Stimulated activated CD4-positive, alpha-beta T cell treated with anti-CD3 and anti-CD28 coated beads, Interleukin-15, amount 100 ng/mL, for 1 hour (primary cell): ENCODE measurements around the gene GPT2.
A peak's percentile ranks its signal among the peaks of the same experiment; 100 is the strongest.
"Not testable (repeated sequence)": the region's sequence is repeated elsewhere in the genome, so short reads cannot be mapped to it uniquely, and the experiment has no call there.

Source experiments
- DNase-seq, 2 donors: peaks; one replicate each; pipeline ENCODE4 v3.0.0-alpha.2; 2020; ENCODE audit warnings: low read depth in 1 of 2, low spot score in 1 of 2

Gene GPT2

GRCh38 chr16:46920402-46921068 is 36.4 kb downstream of the GPT2 start:
- no peak for DNase-seq

DNA sequence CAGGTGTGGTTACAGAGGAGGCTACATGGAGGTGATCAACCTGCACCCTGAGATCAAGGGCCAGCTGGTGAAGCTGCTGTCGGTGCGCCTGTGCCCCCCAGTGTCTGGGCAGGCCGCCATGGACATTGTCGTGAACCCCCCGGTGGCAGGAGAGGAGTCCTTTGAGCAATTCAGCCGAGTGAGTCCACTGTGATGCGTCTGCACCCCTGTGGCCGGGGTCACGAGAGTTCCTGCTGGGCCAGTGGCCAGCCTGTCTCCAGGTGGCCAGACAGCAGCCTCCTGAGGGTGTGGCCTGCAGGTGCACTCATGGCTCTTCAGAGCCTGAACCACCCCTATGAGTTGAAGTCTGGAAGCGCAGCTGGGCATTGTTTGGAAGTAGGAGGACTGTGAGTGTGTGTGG is 38.1 kb downstream of the GPT2 start:
- no peak for DNase-seq

GRCh38 chr16:46923513-46924295 is 39.5 kb downstream of the GPT2 start:
- DNase-seq = no peak

DNA sequence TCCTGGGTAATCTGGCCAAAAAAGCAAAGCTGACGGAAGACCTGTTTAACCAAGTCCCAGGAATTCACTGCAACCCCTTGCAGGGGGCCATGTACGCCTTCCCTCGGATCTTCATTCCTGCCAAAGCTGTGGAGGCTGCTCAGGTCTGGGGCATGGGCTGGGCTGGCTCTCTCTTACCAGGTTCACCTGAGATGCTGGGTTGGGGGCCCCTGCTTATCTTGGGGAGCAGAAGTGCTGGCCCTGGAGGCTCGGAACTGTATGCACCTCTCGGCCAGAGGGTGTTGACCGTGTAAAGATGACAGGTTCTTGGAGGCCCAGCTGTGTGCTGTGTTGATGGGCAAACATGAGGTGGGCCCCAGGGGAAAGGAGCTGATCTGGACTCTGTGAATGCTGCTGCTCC is 40.2 kb downstream of the GPT2 start:
- DNase-seq = no peak

DNA sequence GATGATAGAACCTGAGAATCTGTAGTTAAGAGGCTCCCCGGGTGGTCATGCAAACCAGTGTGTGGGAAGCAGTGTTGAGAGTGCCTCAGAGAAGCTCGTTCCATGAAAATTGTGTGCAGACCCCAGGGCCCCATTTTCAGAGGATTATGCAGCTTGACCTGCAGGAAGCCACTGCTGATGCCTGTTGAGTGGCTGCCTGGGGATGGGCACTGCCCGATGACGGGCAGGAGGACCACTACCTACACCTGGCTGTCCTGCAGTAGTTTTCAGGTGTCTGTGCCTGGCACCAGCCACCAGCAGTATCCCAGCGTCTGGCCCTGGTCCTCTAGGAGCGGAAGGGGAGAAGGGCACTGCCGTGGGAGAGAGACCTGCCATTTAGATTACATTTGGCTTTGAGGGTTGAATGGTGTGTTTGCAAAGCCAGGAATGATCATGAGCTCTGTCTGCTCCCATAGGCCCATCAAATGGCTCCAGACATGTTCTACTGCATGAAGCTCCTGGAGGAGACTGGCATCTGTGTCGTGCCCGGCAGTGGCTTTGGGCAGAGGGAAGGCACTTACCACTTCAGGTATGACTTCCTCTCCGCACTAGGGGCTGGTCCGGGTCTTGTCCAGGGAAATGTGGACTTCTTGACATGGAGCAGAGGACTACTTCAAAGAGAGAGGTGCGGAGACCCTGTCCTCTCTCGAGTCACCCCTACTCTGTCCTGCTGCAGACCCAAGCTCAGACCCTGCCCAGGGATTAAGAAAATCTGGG is 42.5 kb downstream of the GPT2 start:
- DNase-seq = no peak

- DNase-seq = no peak
Observed at GRCh38 chr16:46927273-46927672, 43.1 kb downstream of the GPT2 start.

DNA sequence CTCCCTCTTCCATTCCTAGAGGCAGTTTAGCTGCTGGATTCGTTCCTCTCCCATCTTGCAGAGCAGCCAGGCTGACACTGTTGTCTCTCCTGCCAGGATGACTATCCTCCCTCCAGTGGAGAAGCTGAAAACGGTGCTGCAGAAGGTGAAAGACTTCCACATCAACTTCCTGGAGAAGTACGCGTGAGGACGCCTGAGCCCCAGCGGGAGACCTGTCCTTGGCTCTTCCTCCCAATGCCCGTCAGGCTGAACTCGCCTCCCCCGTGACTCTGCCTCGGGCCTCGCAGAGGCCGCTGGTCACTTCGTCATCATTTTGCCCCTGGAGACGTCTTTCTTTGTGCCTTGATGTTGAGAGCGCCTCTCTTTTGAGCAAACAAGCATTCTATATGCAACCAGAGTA is 44.6 kb downstream of the GPT2 start:
- DNase-seq = no peak

DNA sequence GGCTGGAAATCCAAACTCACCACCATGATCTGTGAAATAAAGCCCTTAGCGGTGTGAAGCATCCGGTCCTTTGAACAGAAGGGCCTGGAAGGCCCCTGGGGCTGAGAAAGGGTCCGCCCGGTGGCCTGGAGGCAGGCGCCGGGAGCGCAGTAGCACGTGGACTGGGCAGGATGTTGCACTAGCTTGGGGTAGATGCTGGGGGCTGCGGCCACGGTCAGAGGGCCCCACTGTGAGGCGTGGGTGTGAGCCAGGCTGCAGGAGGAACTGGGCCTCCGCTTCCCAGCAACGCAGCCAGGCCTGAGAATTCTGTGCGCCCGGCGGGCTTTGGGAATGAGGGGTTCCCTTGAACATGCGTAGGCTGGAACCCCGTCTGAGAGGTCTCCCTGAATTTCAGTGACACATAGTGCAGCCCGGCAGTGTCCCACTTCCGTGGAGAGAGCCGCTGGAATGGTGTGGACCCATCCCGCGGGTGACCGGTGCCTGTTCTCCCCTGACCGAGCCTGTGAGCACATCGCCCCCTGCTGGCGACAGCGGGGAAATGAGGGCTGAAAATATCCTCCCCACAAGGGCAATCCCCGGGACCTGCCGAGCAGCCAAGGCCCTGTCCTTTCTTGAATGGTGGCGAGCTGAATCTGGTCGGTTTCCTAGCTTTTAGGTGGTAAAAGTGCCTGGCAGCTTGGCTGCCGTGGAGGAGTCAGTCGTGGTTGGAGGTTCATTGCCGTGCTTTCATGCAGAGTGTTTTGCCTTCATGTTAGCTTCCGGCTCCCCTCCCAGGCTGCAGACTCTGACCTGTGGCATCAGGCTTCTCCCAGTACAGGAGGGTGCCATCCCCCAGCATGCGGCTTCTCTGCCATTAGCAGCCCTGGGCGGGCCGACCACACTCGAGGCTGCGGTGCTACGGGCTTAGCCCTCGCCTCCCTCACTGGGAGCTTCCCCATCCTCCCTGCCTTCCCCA is 45.5 kb downstream of the GPT2 start:
- DNase-seq = peak; percentile 32 to 58

DNA sequence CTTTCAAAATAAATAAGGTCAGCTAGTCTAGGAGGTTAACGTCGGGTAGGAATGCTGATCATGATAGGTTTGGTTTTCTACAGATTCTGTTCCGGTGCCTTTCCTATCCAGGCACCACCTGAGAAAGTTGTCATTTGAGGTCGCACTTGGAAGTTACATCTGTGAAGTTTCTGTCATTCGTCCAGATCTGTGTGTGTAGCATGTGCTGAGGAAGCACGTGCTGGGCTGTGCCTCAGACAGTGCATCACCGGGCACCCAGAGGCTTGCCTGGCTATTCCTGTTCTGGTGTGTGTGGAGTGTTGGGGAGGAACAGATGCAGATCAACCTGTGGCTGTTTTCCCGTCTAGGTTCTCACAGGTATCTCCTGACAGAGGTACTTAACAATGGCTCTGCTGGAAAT is 46.7 kb downstream of the GPT2 start:
- DNase-seq = no peak

GRCh38 chr16:46932802-46933201 is 48.6 kb downstream of the GPT2 start:
- DNase-seq = no peak

DNA sequence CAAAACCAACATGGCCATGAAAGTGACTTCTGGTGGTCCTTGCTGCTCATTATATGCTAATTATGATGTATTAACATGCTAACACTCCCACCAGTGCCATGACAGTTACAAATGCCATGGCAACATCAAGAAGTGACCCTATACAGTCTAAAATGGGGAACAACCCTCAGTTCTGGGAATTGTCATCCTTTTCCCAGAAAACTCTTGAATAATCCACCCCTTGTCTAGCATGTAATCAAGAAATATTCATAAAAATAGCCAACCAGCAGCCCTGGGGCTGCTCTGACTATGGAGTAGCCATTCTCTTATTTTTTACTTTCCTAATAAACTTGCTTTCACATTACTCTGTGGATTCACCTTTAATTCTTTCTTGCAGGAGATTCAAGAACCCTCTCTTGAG is 53.4 kb downstream of the GPT2 start:
- DNase-seq = no peak

DNA sequence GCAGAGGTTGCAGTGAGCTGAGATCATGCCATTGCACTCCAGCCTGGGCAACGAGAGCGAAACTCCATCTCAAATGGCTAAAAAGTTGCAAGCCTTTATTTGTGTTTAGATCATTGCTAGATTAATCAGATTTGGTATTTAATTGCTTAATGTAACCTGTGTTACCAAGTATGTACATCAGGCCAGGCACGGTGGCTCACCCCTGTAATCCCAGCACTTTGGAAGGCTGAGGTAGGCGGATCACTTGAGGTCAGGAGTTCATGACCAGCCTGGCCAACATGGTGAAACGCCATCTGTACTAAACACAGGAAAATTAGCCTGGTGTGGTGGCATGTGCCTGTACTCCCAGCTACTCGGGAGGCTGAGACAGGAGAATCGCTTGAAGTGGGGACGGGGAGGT is 60.6 kb downstream of the GPT2 start:
- DNase-seq = not testable (repeated sequence)

DNA sequence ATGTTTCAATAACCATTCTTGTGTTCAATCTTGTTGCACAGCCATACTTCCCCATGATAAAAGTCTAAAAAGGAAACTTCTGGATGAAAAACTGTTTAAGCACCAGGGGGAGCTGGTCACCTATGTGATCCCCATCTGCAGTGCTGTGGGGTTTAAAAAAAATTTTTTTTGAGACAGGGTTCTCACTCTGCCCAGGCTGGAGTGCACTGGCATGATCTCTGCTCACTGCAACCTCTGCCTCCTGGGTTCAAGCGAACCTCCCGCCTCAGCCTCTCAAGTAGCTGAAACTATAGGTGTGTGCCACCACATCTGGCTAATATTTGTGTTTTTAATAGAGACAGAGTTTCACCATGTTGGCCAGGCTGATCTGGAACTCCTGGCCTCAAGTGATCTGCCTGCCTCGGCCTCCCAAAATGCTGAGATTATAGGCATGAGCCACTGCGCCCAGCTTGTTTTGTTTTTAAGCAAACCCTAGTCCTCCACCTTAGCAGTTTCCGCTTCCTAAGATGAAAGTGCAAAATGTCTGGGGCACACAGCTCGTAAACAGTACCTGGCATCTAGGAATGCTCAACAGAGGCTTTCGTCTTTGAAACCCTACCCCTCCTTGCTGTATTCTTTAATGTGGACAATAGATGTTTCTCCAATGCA is 63.9 kb downstream of the GPT2 start:
- DNase-seq = no peak

DNA sequence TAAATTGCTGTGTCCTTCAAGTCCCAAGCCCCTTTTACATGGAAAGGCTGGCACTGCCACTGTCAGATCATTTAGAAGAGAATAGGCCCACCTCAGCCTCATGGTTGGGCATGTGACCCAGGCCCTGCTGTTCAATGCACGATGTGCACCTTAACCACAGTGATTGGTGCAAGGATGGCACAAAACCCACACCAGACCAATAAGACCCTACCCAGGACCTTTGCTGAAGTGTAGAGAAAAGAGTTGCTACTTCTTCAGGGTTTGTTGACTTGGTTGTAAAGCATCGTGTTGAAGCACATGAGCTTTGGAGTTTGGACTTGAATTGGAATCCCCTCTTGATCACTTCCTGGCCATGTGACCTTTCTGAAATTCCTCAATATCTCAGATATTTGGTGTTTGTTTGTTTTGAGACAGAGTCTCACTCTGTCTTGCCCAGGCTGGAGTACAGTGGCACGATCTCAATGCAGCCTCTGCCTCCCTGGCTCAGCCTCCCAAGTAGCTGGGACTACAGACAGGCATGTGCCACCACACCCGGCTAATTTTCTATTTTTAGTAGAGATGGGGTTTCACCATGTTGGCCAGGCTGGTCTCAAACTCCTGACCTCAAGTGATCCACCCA is 64.5 kb downstream of the GPT2 start:
- no peak for DNase-seq

DNA sequence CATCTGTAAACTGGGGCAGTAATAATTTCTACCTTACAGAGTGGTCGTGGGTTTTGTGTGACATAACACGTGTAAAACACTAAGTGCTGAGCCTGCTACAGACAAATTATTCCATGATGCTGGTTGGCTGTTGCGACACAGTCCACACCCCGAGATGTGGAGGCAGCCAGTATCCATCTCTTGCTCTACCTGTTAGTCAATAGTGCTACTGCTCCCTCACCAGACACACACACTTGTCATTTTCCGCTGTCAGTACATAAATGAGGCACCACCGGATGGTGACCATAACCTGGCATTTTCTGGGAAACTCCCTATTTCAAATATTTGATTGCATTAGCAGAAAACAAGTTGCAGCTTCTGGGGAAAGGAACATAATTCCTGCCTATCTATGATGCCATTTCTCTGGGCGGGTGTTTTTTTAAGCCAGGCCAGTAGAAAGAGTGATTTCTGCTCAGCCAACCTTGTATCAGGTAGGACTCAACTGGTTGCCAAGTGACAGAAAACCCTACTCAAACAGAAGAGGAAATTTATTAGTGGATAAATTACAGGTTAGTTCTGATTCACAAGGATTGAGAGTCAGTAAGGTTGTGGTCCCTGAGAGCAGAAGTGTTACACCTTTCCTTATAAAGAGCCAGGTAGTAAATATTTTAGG is 65.2 kb downstream of the GPT2 start:
- DNase-seq = no peak

- DNase-seq = no peak
Observed at GRCh38 chr16:46950009-46950408, 65.8 kb downstream of the GPT2 start.

DNA sequence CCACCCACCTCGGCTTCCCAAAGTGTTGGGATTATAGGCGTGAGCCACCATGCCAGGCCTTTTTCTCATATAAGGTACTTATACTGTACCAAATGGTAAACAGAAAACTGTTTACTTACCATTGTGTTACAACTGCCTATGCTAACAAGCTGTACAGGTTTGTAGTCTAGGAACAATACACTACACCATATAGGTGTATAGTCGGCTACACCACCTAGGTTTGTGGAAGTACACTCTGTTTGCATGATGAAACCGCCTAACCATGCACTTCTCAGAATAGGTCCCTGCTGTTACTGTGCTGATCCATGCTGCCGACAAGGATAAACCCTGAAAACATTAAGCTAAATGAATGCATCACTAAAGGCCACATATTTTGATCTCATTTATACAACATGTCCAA is 70.4 kb downstream of the GPT2 start:
- DNase-seq = no peak

GRCh38 chr16:46961373-46962353 is 77.5 kb downstream of the GPT2 start:
- DNase-seq = no peak
